Esophagus muscularis mucosa (tissue), 4 donors: ENCODE results near the gene DAPK2.

ENCODE experiments used
- CTCF ChIP-seq, 3 experiments: fragments of 200-600 bp in 2 of 3; fragments of 450-650 bp in 1 of 3; sonication (generic) in 2 of 3; IDR thresholded peaks; one replicate each; pipeline ENCODE4 v1.5.1; 2017 to 2019; ENCODE audit warnings: antibody characterized with exemption in 3 of 3, mild to moderate bottlenecking in 2 of 3, moderate library complexity in 1 of 3
- EP300 ChIP-seq: sonication (generic); formaldehyde crosslinking; IDR thresholded peaks from one replicate; pipeline ENCODE4 v1.6.1; 2017; ENCODE audit warnings: antibody characterized with exemption
- POLR2A ChIP-seq: fragments of 450-650 bp; IDR thresholded peaks from one replicate; pipeline ENCODE4 v1.6.1; 2017; ENCODE audit warnings: antibody characterized with exemption, moderate library complexity, mild to moderate bottlenecking, low read depth
- POLR2AphosphoS5 ChIP-seq, 2 donors: sonication (generic); formaldehyde crosslinking; IDR thresholded peaks; one replicate each; pipeline ENCODE4 v1.6.1; 2017; ENCODE audit warnings: antibody characterized with exemption in 2 of 2

GRCh38 chr15:63861946-63862517 is 184.3 kb downstream of the DAPK2 start:
- TF ChIP-seq CTCF (IDR thresholded peaks at IDR 0.05), result no peak
- no peak for TF ChIP-seq POLR2A
- TF ChIP-seq EP300, result no peak
- no peak for TF ChIP-seq POLR2AphosphoS5 (IDR thresholded peaks at IDR 0.05)
